Neuronal stem cell (in vitro differentiated cells): ENCODE results near the gene C2CD2L.
A peak's percentile ranks its signal among the peaks of the same experiment; 100 is the strongest.

Source experiments
- DNase-seq: peaks from one replicate; pipeline ENCODE4 v3.0.0-alpha.2; 2013; ENCODE audit warnings: low spot score
- H2AFZ ChIP-seq: one replicate; pipeline ENCODE4 v1.6.1; 2013; ENCODE audit warnings: mild to moderate bottlenecking, low read length, inconsistent platforms
- H2AK5ac ChIP-seq: 2 replicates; pipeline ENCODE4 v1.6.1; 2013; ENCODE audit warnings: low read depth, mild to moderate bottlenecking, inconsistent platforms, low read length, moderate library complexity, mixed read lengths
- H2BK120ac ChIP-seq: 2 replicates; pipeline ENCODE4 v1.6.1; 2013; ENCODE audit warnings: low read depth, mild to moderate bottlenecking, inconsistent platforms, low read length, moderate library complexity, mixed read lengths
- H2BK12ac ChIP-seq: one replicate; pipeline ENCODE4 v1.6.1; 2013; ENCODE audit warnings: low read length, inconsistent platforms
- H2BK15ac ChIP-seq: 2 replicates; pipeline ENCODE4 v1.6.1; 2013; ENCODE audit warnings: mild to moderate bottlenecking, low read length, inconsistent platforms, mixed read lengths
- H2BK5ac ChIP-seq: one replicate; pipeline ENCODE4 v1.6.1; 2013; ENCODE audit warnings: inconsistent platforms, mild to moderate bottlenecking, low read length, moderate library complexity
- H3K14ac ChIP-seq: one replicate; pipeline ENCODE4 v1.6.1; 2013; ENCODE audit warnings: low read length, inconsistent platforms
- H3K18ac ChIP-seq: 2 replicates; pipeline ENCODE4 v1.6.1; 2013; ENCODE audit warnings: low read length, inconsistent platforms
- H3K23ac ChIP-seq: 2 replicates; pipeline ENCODE4 v1.6.1; 2013; ENCODE audit warnings: low read depth, mild to moderate bottlenecking, mixed read lengths, low read length, inconsistent platforms; ENCODE audit not compliant: poor library complexity
- H3K27ac ChIP-seq: replicated peaks from 3 replicates; pipeline ENCODE4 v1.5.1; 2013; ENCODE audit warnings: low read length, inconsistent platforms
- H3K27me3 ChIP-seq, 3 experiments: 2 replicates each; pipeline ENCODE4 v1.6.1; 2013; ENCODE audit warnings: low read length in 3 of 3, mild to moderate bottlenecking in 2 of 3, inconsistent platforms in 1 of 3, low read depth in 1 of 3, mixed read lengths in 1 of 3, moderate library complexity in 1 of 3; ENCODE audit not compliant: control insufficient read depth in 3 of 3, insufficient read depth in 3 of 3
- H3K36me3 ChIP-seq, 2 donors: replicated peaks in 1 of 2; 2 replicates each; pipeline ENCODE4 v1.6.1; 2013; ENCODE audit warnings: low read length in 2 of 2; ENCODE audit not compliant: control insufficient read depth in 2 of 2, insufficient read depth in 2 of 2
- H3K4ac ChIP-seq: 2 replicates; pipeline ENCODE4 v1.6.1; 2013; ENCODE audit warnings: inconsistent platforms, mild to moderate bottlenecking, low read length, moderate library complexity
- H3K4me1 ChIP-seq, 2 donors: 1 replicate in 1 of 2; 2 replicates in 1 of 2; pipeline ENCODE4 v1.6.1; 2013; ENCODE audit warnings: low read length in 2 of 2, low read depth in 1 of 2; ENCODE audit not compliant: control insufficient read depth in 2 of 2, insufficient read depth in 1 of 2
- H3K4me2 ChIP-seq: one replicate; pipeline ENCODE4 v1.6.1; 2013; ENCODE audit warnings: mild to moderate bottlenecking, low read length, inconsistent platforms; ENCODE audit not compliant: insufficient read depth, poor library complexity, severe bottlenecking
- H3K4me3 ChIP-seq, 2 donors: 2 replicates each; pipeline ENCODE4 v1.5.1; 2013; ENCODE audit warnings: low read length in 2 of 2, mild to moderate bottlenecking in 2 of 2, inconsistent platforms in 1 of 2, moderate library complexity in 1 of 2
- H3K79me1 ChIP-seq: one replicate; pipeline ENCODE4 v1.6.1; 2013; ENCODE audit warnings: low read depth, mild to moderate bottlenecking, inconsistent platforms, low read length, moderate library complexity
- H3K9ac ChIP-seq: one replicate; pipeline ENCODE4 v1.6.1; 2013; ENCODE audit warnings: mild to moderate bottlenecking, low read depth, low read length, inconsistent platforms; ENCODE audit not compliant: poor library complexity
- H3K9me3 ChIP-seq, 2 donors: replicated peaks in 1 of 2; 2 replicates each; pipeline versions ENCODE3 to v1.6.1; 2013; ENCODE audit warnings: low read length in 2 of 2, mild to moderate bottlenecking in 2 of 2, inconsistent platforms in 1 of 2, low read depth in 1 of 2, mixed read lengths in 1 of 2, moderate library complexity in 1 of 2; ENCODE audit not compliant: control insufficient read depth in 2 of 2, insufficient read depth in 1 of 2
- H4K8ac ChIP-seq: one replicate; pipeline ENCODE4 v1.6.1; 2013; ENCODE audit warnings: low read depth, mild to moderate bottlenecking, inconsistent platforms, low read length, moderate library complexity
- H4K91ac ChIP-seq: one replicate; pipeline ENCODE4 v1.6.1; 2013; ENCODE audit warnings: low read length, low read depth, mild to moderate bottlenecking, inconsistent platforms; ENCODE audit not compliant: poor library complexity
- WGBS, 2 donors: extraction: QIAGEN DNeasy Blood & Tissue Kit; methylation state at CpG; one replicate each; pipeline ENCODE4 v1.1.7; 2013; ENCODE audit warnings: missing lambda C conversion rate in 2 of 2, mixed read lengths in 1 of 2; ENCODE audit not compliant: insufficient read length in 2 of 2, insufficient replicate concordance in 1 of 2; ENCODE audit errors: extremely low coverage in 2 of 2; 5-methylcytosine and 5-hydroxymethylcytosine counted together

Gene C2CD2L

GRCh38 chr11:119154178-119154577 lies 47.0 kb downstream of the C2CD2L start:
- no peak overlapping the region for H2BK5ac ChIP-seq
- no peak overlapping the region for H3K4me3 ChIP-seq
- no peak overlapping the region for H4K91ac ChIP-seq
- no peaks in the 10 kb centered on the region for H3K79me1 ChIP-seq
- peaks cover 3 to 82% (median 29%) of the 10 kb centered on the region in 3 experiments for H3K27me3 ChIP-seq
- H3K4me1 ChIP-seq: peaks cover 0 to 6% of the 10 kb centered on the region in 2 donors
- H3K36me3 ChIP-seq: no peaks in the 10 kb centered on the region
- no peak for DNase-seq
- no peaks in the 10 kb centered on the region for H3K9me3 ChIP-seq
- no peak overlapping the region for H3K18ac ChIP-seq
- H3K4ac ChIP-seq: no peak overlapping the region
- no peak overlapping the region for H3K4me2 ChIP-seq
- H2BK120ac ChIP-seq: no peak overlapping the region
- peak overlapping the region; percentile 21 for H4K8ac ChIP-seq
- no peak overlapping the region for H3K23ac ChIP-seq
- H2BK12ac ChIP-seq: no peak overlapping the region
- no peak overlapping the region for H3K14ac ChIP-seq
- H2AFZ ChIP-seq: no peak overlapping the region
- peak overlapping the region; percentile 73 for H3K9ac ChIP-seq
- no peak overlapping the region for H3K27ac ChIP-seq
- no CpG with 5 or more reads among the region's 6 CpGs for WGBS, 2 donors
- peak overlapping the region; percentile 48 for H2AK5ac ChIP-seq
- no peak overlapping the region for H2BK15ac ChIP-seq

- Histone ChIP-seq H2BK5ac (no peak overlapping the region), H3K79me1 (no peaks in the 10 kb centered on the region), H3K14ac (no peak overlapping the region), H2BK120ac (no peak overlapping the region), H3K27ac (no peak overlapping the region), H3K23ac (no peak overlapping the region), H3K4ac (no peak overlapping the region), H4K91ac (no peak overlapping the region), H3K4me1 (peaks cover 0 to 3% of the 10 kb centered on the region in 2 donors), H4K8ac (no peak overlapping the region), H2AK5ac (no peak overlapping the region), H3K4me2 (no peak overlapping the region), H2BK12ac (no peak overlapping the region), H3K36me3 (no peaks in the 10 kb centered on the region), H3K9me3 (no peaks in the 10 kb centered on the region), H3K18ac (no peak overlapping the region), H3K4me3 (peak overlapping the region in 1 of 2 donors; percentile 50), H2BK15ac (no peak overlapping the region), H3K27me3 (peaks cover 0 to 82% (median 11%) of the 10 kb centered on the region in 3 experiments), H3K9ac (no peak overlapping the region), H2AFZ (no peak overlapping the region)
- DNase-seq: no peak
- no CpG with 5 or more reads among the region's 8 CpGs for WGBS, 2 donors
These were observed 48.8 kb downstream of the C2CD2L start for GRCh38 chr11:119155733-119156492.

- Histone ChIP-seq H3K9me3 (no peaks in the 10 kb centered on the region), H3K4me3 (peak overlapping the region in 1 of 2 donors; percentile 50), H4K8ac (no peak overlapping the region), H3K36me3 (no peaks in the 10 kb centered on the region), H2BK12ac (no peak overlapping the region), H3K9ac (no peak overlapping the region), H3K79me1 (no peaks in the 10 kb centered on the region), H3K27me3 (peaks cover 0 to 81% (median 7%) of the 10 kb centered on the region in 3 experiments), H3K18ac (no peak overlapping the region), H2AK5ac (no peak overlapping the region), H2BK5ac (no peak overlapping the region), H3K14ac (no peak overlapping the region), H3K4me2 (no peak overlapping the region), H3K4ac (no peak overlapping the region), H3K23ac (no peak overlapping the region), H3K27ac (no peak overlapping the region), H2AFZ (no peak overlapping the region), H2BK15ac (no peak overlapping the region), H4K91ac (no peak overlapping the region), H2BK120ac (no peak overlapping the region), H3K4me1 (peaks cover 0 to 3% of the 10 kb centered on the region in 2 donors)
- WGBS, 2 donors: no CpG with 5 or more reads among the region's 10 CpGs
- DNase-seq: no peak
These were observed 49.4 kb downstream of the C2CD2L start for GRCh38 chr11:119156496-119156895.

- DNase-seq: no peak
- peaks cover 0 to 3% of the 10 kb centered on the region in 2 donors for H3K4me1 ChIP-seq
- H3K27me3 ChIP-seq: peaks cover 0 to 81% (median 2%) of the 10 kb centered on the region in 3 experiments
- H2BK5ac ChIP-seq: no peak overlapping the region
- H3K79me1 ChIP-seq: no peaks in the 10 kb centered on the region
- H2BK15ac ChIP-seq: no peak overlapping the region
- H2BK120ac ChIP-seq: no peak overlapping the region
- H3K36me3 ChIP-seq: no peaks in the 10 kb centered on the region
- no peak overlapping the region for H2AK5ac ChIP-seq
- no peak overlapping the region for H3K4ac ChIP-seq
- H3K27ac ChIP-seq: no peak overlapping the region
- H3K9ac ChIP-seq: no peak overlapping the region
- H3K18ac ChIP-seq: no peak overlapping the region
- no peak overlapping the region for H3K4me2 ChIP-seq
- H2BK12ac ChIP-seq: no peak overlapping the region
- no peaks in the 10 kb centered on the region for H3K9me3 ChIP-seq
- no peak overlapping the region for H3K23ac ChIP-seq
- no peak overlapping the region for H4K91ac ChIP-seq
- no peak overlapping the region for H4K8ac ChIP-seq
- H3K4me3 ChIP-seq: no peak overlapping the region
- no CpG with 5 or more reads among the region's 3 CpGs for WGBS, 2 donors
- no peak overlapping the region for H3K14ac ChIP-seq
- H2AFZ ChIP-seq: no peak overlapping the region
These were observed 49.9 kb downstream of the C2CD2L start for GRCh38 chr11:119157063-119157462.
